ENCODE measurements around the gene RTN1.

DNA sequence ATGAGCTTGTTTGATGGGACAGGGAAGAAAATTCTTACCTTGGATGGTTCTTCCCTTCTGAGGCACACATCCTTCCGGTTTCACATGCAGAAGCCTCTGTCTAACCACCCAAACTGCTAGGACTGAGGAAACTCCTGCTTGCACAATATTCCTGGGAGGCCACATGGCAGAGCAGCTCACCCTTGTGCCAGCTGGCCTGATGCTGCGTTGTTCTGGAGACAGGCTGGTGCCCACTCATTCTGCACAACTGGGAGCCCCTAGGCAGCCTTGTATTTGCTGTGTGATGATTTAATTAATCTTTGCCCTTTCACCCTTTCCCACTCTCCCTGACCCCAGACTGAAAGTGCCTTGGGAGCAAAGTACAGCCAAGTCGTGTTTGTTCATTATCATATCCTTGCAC lies 130.8 kb downstream of the RTN1 start:
- TF ChIP-seq CTCF (IDR thresholded peaks at IDR 0.05; ENCODE audit: low read depth, low read length, poor library complexity, severe bottlenecking): no peak
- no peak for TF ChIP-seq EZH2phosphoT487 (IDR thresholded peaks at IDR 0.05; ENCODE audit: borderline replicate concordance, low read length)
